GM19395 (cell line): Measurements from ENCODE around the gene ADGRL4.

ENCODE experiments used
- ATAC-seq: cut with Tn5 transposase; IDR thresholded peaks from one replicate; pipeline ENCODE4 v1.9.1; 2021; ENCODE audit warnings: mild to moderate bottlenecking, moderate library complexity; ENCODE audit not compliant: unreplicated experiment

The ADGRL4 gene

DNA sequence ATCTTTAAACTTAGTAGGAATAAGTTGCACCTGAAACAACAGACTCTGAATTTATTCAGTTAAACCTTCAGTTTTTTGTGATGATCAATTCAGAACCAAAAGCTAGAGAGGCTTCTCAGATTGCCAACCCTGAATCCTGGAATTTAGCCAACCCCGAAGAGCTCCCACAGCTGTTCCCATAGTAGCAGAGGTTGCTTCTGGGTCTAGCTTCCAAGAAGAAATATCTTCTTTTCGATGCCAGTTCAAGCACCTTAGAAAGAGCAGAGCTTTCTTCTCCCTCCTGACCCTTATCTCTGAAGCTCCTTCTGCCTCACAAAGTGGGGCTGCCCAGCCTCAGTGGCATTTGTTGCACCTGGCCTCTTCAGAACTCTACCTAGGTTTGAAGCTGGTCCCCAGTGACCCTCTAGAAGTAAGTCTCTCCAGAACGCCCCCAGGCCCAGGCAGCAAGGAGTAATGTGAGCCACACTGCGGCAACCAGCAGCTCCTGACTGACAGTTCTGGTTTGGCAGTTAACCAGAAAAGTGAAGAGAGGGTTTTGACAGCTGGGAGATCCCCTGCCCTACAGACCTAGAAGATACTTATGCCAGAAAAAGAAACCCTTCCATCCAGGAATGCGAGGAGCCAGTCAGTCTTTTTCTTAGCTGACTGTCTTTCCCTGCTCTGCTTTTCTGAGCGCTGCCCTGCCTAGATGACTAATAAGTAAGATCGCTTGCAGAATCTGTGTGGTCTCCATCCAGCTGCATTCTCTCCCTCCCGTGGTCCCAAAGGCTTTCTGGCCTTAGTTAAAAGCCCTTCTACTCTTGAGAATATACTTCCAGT lies 165.9 kb downstream of the ADGRL4 start:
- ATAC-seq: no peak
